NT2/D1 (cell line): ENCODE results near the gene ABHD12.

ENCODE experiments used
- SUZ12 ChIP-seq: IDR thresholded peaks from 2 replicates; pipeline ENCODE4 v1.6.1; 2011; ENCODE audit not compliant: insufficient read length, insufficient read depth; ENCODE audit errors: extremely low read depth
- YY1 ChIP-seq: IDR thresholded peaks from 2 replicates; pipeline ENCODE4 v1.6.1; 2011; ENCODE audit not compliant: insufficient read length, insufficient read depth

GRCh38 chr20:25282034-25282781, 108.4 kb downstream of the ABHD12 start:
- TF ChIP-seq YY1 (no peak), SUZ12 (no peak)
